GM21723 (cell line): ENCODE data around the gene KCNK7.
"Not testable (repeated sequence)": the region's sequence is repeated elsewhere in the genome, so short reads cannot be mapped to it uniquely, and the experiment has no call there.

Source experiments
- ATAC-seq: cut with Tn5 transposase; IDR thresholded peaks from one replicate; pipeline ENCODE4 v1.9.1; 2021; ENCODE audit warnings: mild to moderate bottlenecking, moderate library complexity; ENCODE audit not compliant: unreplicated experiment

Gene KCNK7, protein sequence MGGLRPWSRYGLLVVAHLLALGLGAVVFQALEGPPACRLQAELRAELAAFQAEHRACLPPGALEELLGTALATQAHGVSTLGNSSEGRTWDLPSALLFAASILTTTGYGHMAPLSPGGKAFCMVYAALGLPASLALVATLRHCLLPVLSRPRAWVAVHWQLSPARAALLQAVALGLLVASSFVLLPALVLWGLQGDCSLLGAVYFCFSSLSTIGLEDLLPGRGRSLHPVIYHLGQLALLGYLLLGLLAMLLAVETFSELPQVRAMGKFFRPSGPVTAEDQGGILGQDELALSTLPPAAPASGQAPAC

DNA sequence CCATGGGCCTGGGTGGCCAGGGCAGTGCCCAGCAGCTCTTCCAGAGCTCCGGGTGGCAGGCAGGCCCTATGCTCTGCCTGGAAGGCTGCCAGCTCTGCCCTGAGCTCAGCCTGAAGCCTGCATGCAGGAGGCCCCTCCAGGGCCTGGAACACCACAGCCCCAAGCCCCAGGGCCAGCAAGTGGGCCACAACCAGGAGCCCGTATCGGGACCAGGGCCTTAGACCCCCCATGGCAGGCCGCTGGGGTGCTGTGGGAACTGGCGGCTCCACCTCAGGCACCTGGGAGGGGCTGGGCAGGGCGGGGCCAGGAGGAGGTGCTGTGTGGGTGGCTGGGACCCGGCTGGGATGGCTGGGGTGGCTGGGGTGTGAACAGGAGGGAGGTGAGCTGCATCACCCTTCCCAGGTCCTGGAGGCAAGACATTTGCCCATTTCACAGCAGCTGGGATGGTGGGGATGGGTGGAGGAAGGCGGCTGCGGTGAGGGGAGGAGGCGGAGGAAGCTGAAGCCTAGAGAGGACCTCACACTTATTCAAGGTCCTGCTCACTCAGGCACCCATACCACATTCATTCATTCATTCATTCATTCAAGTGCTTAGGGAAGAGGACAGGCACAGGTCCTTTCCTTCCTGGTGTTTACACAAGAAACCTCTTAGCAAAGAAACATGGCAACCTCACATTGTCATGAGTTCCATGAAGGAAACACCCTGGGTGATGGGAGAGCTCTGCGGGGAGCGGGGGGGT, at the start of gene KCNK7:
Gene KCNK7 (minus strand): TSS at position 258 of the 739 bp plus-strand sequence. CDS start 28 bp downstream, at position 230.
- ATAC-seq, result no peak

DNA sequence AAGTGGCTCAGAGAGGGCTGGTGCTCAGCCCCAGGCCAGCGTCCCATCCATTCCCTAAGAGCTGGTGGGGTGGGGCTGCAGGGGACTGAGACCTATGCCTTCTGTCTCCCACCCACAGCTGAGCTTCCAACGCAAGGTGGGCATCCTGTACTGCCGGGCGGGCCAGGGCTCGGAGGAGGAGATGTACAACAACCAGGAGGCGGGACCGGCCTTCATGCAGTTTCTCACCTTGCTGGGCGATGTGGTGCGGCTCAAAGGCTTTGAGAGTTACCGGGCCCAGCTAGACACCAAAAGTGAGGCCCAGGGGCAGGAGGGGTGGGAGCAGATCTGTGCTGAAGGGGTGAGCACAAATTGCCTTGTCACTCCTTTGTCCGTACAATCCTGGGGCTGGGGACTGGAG, 49.2 kb upstream of the KCNK7 start:
- no peak for ATAC-seq

- no peak for ATAC-seq
These were observed 48.4 kb upstream of the KCNK7 start for GRCh38 chr11:65643971-65644370.

DNA sequence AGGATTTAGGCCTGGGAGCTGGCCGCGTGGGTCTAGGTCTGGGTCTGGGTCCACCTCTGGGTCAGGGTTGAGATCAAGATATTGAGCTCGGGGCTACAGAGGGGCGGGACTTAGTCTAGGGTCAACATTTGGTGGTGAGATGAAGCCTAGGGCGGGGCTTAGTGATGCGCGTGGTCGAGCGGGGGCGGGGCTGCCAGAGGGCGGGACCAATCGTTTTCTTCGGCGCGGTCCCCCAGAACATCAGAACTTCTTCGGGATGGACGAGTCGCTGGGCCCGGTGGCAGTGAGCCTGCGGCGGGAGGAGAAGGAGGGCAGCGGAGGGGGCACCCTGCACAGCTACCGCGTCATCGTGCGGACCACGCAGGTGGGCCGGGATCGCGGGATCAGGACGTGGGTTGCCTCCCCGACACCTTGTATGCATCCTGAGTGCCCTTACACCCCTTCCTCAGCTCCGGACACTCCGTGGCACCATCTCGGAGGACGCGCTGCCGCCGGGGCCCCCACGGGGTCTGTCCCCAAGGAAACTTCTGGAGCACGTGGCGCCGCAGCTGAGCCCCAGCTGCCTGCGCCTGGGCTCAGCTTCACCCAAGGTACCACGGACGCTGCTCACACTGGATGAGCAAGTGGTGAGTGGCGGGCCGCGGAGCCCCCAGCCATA, 46.5 kb upstream of the KCNK7 start:
- ATAC-seq, result no peak

- no peak for ATAC-seq
These were observed 45.9 kb upstream of the KCNK7 start for GRCh38 chr11:65641297-65642013.

DNA sequence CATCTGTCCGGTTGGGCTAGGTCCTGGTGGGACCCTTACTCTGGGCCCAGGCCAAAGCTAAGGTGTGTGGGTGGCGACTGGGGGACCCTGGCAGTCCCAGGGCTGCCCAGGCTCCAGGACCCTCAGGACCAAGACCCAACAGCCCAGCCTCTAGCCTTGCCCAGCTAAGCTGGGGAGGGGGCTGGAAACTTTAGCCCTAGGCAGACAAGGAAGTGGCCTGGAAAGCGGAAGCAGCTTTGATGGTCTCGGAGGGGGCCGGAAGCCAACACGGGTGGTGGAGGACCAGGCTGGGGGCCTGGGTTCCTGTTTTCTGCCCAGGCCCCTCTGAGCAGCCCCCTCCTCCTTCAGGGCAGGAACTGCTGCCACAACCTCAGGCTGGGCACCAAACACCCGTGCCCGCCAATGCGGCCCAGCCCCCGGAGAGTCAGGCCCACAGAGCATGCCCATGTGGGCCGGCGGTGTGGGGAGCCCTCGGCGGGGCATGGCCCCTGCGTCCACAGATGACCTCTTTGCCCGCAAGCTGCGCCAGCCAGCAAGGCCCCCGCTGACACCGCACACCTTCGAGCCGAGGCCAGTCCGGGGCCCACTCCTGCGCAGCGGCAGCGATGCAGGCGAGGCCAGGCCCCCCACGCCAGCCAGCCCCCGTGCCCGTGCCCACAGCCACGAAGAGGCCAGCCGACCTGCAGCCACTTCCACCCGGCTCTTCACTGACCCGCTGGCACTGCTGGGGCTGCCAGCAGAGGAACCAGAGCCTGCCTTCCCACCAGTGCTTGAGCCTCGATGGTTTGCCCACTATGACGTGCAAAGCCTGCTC, 45.1 kb upstream of the KCNK7 start:
- ATAC-seq, result no peak

GRCh38 chr11:65639623-65640482, 44.3 kb upstream of the KCNK7 start:
- ATAC-seq, result peak; percentile 44

DNA sequence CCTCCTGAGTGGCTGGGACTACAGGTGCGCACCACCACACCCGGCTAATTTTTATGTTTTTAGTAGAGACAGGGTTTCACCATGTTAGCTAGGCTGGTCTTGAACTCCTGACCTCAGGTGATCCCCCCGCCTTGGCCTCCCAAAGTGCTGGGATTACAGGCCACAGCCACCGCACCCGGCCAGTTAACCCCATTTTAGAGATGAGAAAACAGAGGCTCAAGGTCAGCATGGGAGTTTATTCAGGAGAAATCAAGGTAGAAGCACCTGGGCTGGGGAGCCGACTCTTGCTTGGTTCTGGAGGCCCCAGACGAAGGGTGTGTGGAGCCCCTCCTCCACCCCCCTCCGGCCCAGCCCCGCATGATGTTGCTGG, 43.6 kb upstream of the KCNK7 start:
- ATAC-seq, result not testable (repeated sequence)

- peak; percentile 43 for ATAC-seq
These were observed 42.3 kb upstream of the KCNK7 start, which contains the start of gene SIPA1 for GRCh38 chr11:65637794-65638419. SIPA1 (plus strand) TSS chr11:65638101; CDS start chr11:65640922, 2,821 bp downstream.

DNA sequence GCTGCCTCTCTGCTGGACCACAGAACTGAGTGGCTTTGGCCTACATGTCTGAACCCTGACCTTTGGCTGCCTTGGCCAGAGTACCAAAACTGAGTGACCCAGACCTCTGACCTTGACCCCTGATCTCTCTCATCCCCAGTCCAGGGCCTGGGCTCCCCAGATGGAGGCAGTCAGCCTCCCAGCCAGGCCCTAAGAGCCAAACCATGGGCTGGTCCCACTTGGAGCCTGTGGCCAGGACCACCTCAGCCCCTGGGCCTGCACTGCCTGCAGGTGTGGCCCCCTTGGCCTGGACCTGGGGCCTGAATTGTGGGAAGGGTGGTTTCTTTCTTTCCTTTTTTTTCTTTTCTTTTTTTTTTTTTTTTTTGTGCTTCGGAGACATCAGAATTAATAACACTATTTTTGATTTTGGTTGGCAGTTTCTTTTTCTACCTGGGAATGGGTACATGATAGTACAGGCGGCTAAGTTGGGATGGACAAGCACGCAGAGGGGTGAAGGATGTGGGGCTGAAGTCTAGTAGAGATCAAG, 41.5 kb upstream of the KCNK7 start:
- no peak for ATAC-seq

GRCh38 chr11:65636108-65637031, 40.8 kb upstream of the KCNK7 start:
- ATAC-seq, result no peak

DNA sequence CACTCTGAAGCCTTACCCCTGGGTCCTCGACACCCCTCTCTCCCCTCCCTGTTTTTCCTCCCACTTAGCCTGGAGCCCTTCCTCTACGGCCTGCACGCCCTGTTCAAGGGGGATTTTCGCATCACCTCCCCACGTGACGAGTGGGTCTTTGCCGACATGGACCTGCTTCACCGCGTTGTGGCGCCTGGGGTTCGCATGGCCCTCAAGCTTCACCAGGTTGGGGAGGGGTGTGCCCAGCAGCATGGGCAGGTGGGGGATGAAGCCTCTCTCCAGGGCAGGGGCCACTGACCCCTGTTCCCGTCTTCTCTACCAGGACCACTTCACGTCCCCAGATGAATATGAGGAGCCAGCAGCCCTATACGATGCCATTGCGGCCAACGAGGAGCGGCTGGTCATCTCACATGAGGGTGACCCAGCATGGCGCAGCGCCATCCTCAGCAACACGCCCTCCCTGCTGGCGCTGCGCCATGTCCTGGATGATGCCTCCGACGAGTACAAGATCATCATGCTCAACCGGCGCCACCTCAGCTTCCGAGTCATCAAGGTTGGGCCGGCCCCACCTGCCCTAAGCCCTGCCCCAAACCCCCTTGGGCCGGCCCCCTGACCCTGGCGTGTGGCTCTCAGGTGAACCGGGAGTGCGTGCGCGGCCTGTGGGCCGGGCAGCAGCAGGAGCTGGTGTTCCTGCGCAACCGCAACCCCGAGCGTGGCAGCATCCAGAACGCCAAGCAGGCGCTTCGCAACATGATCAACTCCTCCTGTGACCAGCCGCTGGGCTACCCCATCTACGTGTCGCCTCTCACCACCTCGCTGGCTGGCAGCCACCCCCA, 39.5 kb upstream of the KCNK7 start:
- no peak for ATAC-seq

- no peak for ATAC-seq
These were observed 38.8 kb upstream of the KCNK7 start for GRCh38 chr11:65634440-65634839.

DNA sequence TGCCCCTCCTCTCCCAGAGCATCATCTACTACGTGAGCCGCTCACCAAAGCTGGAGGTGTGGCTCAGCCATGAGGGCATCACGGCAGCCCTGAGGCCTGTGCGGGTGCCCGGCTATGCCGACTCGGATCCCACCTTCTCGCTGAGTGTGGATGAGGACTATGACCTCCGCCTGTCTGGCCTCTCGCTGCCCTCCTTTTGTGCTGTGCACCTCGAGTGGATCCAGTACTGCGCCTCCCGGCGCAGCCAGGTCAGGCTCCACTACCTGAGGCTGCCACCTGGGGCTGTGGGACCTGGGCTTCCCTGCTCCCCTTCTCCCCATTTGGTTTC, 38.5 kb upstream of the KCNK7 start:
- ATAC-seq, result no peak

GRCh38 chr11:65633390-65634108, 37.9 kb upstream of the KCNK7 start:
- ATAC-seq, result no peak

GRCh38 chr11:65630215-65630614, 34.6 kb upstream of the KCNK7 start:
- ATAC-seq, result no peak
